OCI-M2 (cell line): Measurements from ENCODE around the gene IRX2.

Experiments used
- DNase-seq: peaks from one replicate; lab custom pipeline; 2025; ENCODE audit not compliant: unreplicated experiment; lab: John Stamatoyannopoulos, UW

Gene IRX2

GRCh38 chr5:2697446-2698200 is 53.9 kb downstream of the IRX2 start:
- no peak for DNase-seq

- no peak for DNase-seq
These were observed 54.4 kb downstream of the IRX2 start for GRCh38 chr5:2697041-2697440.
